ENCODE measurements around the gene EFNA3.

DNA sequence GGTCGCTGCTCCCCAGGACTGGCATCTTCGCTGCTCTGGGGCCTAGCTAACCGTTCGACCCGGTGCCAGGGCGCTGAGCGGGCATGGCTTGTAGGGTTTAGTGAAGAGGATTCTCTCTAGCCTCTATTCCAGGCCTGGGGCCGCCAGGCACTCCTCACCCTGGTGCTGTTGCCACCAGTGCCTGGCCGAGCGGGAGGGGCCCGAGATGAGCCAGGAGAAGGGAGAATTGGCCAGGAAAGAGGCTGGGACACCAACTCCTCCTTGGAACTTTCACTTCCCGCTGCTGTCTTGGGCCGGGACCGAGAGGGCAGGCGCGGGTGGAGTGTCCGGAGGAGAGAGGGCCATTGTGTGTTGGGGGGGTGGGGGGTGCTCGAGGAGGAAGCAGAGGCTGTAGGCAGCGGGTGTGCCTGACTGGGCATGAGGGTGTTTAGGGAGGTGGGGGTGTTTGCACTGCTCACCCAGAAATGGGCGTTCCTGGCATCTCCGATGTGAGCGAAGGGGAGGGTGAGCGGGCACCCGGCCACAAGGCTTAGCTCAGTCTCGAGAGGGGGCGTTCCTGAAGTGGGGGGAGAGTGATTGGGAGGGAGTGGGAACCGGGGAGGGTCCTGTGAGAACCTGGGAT, 26.7 kb upstream of the EFNA3 start:
- TF ChIP-seq CTCF (IDR thresholded peaks at IDR 0.05) (no peak), POLR2A (IDR thresholded peaks at IDR 0.05) (no peak)
